CD4-positive, alpha-beta T cell treated with Interleukin-21 for 1 hour (primary cell): ENCODE results near the gene STARD8.
"Not testable (repeated sequence)": the region's sequence is repeated elsewhere in the genome, so short reads cannot be mapped to it uniquely, and the experiment has no call there.

ENCODE experiments used
- DNase-seq: peaks from one replicate; pipeline ENCODE4 v3.0.0-alpha.2; 2020

The STARD8 gene

DNA sequence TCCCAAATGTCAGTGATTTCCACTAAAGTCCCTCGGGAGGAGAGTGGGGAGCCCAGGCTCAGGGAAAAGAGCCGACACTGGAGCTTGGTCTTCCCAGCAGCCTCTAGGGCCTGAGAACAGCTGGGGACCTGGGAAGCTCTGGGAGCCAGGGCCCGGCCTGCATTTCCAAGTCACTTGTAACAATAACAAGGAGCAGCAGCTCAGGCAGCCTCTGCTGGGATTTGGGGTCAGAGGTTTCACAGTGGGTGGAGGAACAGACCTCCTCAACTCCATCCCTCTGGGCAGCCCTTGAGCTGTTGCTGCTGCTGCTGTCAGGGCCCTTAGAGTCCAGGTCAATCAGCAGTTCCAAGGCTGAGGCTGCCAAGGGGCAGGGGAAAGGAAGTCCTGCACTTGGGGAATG is 11.1 kb downstream of the STARD8 start:
- DNase-seq: no peak

DNA sequence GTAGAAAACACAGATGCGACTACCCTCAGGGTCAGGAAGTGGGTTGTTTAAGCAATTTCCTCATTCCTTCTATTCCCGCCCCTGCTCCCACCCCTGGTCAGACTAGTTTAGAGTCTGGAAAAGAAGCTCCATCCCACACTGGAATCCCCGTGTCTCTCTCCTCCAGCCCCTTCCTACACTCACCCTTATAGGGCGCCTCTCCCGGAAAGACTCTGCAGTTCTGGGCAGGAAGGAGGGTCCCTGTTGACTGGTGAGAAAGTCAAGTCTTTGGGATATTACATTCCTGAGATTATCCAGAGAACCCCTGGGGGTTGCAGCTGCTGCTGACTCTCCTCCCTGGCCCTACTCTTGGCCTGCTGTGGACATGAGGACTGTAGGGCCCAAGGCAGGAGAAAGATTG is 11.9 kb downstream of the STARD8 start:
- DNase-seq: no peak

DNA sequence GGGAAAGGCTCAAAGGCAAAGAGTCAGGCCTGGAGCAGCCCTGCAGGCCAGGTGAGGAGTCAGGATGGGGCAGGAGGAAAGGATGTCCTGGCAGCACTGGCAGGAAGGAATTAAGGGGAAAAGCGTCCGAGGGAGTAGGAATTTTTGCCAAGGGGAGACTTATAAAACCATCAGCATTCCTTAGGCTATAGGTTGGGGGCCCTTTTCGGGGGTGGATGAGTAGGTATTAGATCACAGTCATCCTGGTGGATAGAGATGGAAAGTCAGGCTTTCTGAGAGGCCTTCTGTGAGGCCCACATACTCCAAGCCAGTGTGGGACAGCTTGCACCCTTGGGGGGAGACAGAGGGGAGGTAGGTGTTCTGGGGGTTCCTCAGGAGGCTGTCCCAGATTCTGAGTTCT is 12.3 kb downstream of the STARD8 start:
- DNase-seq: no peak

DNA sequence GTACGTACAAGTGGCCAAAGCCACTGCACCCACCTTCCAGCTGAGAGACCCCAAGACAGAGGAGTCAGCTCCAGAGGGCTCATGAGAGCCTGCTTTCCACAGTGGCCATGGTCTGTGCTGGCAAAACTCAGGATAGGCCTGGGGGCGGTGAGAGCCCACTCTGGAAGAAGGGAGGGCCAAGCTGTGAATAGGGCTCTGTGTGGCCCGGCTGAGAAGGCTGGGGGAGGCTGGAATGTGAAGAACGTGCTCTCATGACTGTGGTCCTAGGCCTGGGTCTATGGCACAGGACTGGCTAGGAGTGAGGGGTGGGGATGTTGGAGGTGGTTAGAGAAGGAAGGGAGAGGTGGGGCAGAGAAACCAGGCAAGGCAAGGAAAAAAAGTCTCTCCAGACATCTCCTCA is 13.3 kb downstream of the STARD8 start:
- DNase-seq: no peak

DNA sequence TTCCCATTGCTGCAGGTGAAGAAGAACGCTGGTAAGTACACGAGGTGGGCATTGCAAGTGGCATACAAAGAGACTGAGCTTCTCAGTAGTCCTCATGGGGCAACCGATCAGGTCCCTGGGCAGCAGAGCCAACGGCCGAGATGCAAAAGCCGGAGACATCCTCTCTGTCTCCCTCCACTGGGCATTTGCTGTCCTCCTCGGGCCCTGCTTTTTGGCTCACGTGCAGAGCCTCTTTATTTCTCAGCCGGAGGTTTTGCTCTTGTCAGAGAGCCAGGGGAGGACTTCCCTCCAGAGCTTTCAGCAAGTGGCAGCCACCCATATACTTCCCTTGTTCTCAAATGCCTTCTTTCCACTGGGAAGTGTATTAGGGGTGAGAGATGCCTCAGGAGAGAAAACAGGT is 18.0 kb downstream of the STARD8 start:
- DNase-seq: no peak

DNA sequence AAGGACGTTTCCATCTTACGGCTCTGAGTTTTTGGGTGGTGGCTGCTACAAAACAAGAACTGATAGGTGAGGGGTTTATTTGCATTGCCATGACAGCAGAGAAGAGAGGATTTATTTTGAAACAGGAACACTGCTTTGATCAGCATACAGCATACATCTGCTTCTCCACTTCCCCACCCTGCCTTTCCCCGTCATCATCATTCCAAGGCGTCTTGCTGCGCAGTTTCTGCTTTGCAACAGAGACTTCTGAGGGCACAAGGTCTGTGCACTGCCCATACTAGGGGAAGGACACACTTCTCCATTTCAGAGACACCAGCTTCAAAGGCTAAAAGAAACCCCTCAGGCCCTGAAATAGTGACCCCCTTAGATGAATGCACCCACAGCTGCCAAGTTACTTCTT is 19.1 kb downstream of the STARD8 start:
- peak; percentile 5 for DNase-seq

DNA sequence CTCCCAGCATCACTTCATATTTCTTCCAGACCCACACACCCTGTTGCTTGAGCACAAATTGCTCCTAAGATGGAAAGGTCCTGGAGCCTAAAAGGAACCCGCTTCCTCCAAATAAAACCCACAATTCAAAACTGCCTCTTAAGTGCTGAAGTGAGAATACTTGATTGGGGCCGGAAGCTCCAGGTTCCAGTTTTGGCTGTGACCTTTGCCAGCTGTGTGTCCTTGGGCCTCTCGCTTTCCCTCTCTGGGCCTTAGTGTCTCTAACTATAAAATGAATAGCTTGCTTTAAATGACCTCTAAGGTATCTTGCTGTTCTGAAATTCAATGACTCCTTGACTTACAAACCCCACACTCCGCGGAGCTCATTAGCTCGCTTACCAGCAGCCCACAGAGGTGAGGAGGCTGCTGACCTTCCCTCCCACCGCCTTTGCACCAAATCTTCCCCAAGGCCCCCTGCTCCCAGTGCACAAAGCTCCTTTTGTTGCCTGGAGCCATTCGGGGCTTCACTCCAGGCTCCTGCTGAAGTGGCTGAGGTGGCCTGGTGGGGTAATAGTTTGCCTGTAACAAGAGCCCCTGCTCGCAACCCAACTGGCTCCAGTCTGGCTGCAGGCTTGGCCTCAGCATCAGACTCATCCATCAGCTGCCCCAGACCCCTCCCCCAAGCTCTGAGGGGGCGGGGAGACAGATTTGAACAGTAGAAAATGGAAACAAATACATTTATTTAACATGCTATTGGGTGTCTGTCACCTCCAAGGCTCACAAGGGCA is 21.8 kb downstream of the STARD8 start:
- no peak for DNase-seq

DNA sequence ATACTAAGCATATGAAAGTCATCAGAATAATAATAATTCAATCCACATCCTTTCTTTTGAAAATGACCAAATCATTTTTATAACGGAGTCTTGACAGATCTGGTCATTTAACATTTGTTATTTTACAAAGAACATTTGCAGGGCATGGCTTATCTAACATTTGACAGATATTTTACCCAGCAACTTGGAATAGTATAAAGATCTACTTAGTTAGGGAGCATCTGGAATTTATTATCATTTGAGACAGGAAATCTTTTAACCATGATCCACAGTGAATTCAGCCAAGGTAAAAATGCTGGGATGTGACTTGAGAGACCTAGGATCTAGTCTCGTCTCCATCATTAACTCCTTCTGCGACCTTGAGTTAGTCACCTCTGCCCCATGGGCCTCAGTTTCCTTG is 22.4 kb downstream of the STARD8 start:
- DNase-seq: no peak

DNA sequence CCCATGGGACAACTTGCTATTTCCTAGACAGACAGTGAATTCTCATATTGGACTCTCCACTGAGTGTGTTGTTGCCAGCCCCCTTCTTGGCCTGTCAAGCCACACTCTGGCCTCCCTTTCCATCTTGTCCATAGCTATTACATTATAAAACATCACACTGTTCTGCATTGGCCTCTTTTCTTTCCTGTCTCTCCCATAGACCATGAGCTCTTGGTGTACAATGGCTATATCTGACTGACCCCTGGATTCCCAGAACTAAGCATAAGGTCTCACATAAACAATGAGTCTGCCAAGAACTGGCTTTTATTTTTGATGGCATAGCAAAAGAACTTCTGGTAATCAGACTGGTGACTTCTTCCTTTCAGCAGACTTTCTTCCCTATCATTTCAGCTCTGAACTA is 23.8 kb downstream of the STARD8 start:
- DNase-seq: no peak

DNA sequence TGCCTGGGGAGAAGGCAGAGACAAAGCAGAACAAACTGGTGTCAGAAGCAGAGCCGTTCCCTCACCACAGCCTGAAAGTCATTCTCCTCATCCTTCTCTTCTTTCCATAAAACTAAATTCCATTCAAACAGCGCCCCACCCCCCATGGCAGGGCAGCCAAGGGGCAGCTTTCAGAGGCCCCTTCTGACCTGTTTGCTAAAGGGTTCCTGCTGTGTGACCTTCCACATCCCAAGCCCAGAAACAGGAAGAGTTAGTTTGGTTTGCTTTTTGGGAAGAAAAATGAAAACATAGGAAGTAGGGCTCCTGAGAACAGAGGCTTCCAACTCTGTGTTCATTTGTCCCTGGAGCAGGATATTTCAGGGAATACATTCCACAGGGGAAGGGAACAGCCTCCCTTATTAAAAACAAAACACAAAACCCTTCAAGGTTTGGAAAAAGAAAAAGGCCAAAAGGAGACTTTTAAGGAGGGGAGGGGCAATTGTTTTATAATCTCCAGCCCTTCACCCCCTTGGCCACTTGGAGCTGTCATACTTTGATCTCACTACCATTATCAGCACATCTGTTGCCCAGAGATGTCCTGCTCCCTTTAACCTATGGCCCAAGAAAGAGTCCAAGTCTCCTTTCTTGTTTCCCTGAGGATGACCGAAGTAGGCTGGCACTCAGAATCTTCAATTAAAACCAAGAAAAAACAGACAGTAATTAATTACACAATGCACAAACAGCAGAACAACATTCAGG is 25.3 kb downstream of the STARD8 start:
- DNase-seq: no peak

DNA sequence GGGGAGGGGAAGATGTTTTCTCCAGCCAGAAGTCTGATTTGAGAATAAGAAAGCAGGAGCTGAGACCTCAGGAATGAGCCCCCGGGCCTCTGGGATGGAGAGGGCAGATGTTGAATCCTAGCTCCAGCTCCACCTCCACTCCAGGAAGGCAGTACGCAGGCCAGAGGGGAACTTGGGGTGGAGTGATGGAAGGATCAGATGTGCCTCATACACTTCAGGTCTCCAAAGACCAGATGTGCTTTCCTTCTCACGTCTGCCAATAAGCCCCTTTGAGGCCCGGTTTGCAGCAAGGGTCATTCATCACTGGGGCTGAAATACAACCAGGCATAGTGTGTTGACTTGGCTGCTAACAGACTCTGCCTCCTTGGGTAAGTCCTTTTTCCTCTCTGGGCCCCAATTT is 28.1 kb downstream of the STARD8 start:
- DNase-seq: no peak

DNA sequence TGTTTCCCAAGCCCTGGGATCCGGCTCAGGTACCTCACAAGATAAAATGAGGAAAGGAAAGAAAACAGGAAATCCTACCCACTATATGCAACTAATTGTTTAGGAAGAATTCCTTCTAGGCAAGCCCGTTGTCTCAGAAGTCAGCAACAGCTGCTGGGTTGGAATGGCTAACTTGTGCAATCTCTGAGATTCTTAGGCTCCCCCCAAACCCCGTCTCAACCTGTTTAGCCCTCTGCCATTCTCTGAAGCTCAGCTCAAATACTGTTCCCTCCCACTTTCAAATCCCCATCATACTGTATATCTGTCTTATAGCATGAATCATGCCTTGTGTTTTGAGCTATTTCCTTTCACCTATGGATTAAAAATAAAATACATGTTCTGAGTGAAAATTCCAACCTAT is 28.9 kb downstream of the STARD8 start:
- DNase-seq: no peak

DNA sequence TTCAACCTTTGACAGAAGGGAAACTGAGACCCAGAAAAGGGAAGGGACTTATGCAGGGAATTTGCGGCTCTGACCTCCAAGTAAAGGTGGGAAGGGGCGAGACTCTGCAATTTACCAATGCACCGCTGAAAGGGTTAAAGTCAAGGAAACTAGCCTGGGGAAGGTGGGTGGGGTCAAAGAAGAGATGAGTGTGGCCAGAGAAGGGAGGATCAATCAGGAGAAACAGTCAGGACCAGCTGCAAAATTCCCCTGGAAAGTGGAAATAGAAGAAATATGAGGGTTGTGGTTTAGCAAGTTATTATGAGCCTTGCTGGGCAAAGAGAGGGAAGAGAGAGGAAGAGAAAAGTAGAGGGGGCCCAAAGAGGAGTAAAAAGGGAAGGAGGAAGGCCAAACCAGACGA is 30.5 kb downstream of the STARD8 start:
- DNase-seq: no peak

DNA sequence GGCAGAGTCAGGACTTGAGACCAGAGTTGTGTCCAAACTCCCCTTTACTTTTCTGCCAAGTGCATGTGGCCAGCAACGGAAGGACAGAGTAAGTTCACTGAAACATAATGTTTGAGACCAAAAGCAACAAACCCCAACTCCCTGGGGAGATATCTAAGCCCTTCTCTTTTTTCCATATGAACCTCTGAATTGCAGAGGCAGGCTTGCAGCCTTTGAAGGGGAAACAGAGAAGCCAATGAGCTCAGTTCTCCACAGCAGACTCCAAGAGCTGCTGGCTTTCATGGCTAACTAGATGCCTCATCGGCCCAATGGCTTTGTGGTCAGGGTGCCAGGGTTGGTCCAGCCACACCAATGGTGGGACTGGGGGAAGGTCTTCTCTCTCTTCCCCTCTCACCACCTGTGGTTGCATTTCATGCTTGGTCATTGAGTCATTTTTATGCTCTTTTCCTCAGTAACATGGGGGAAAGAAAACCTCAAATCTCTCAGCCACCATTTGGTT is 34.0 kb downstream of the STARD8 start:
- no peak for DNase-seq

DNA sequence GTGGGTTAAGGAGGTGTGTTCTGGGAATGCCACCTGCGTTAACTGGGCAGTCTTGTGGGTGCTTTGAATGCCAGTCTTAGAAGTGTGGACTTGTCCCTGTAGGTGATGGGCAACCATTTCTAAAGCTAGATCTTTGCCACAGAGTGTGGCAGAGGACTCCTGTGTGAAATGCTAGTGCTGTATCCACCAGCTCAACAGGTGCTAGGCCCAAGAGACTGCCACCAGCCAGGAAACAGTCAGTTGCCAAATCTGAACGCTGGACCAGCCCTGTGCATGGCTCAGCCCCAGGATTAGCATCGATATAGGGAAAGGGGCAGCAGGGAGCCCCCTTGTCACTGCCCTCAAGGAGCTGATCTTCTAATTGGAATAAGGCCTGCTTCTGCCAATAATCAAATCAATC is 35.3 kb downstream of the STARD8 start:
- DNase-seq: no peak

DNA sequence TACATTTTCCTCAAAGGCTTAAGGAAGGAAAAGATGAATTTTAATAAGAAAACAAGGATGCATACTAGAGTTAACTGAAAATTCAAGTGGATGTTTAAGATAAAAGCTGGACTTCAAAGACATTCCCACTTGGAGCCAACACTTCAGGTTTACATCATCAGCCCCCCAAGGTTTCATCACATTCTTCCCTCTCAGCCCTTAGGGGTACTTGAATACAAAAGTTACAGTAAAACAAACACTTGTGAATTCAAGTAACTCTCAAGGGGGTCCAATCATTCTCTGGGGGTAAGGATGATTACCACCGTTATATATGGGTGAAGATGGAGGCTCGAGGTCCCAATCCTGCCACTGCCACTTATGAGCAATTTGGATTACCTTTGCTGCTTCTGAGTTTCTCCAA is 36.1 kb downstream of the STARD8 start:
- no peak for DNase-seq

DNA sequence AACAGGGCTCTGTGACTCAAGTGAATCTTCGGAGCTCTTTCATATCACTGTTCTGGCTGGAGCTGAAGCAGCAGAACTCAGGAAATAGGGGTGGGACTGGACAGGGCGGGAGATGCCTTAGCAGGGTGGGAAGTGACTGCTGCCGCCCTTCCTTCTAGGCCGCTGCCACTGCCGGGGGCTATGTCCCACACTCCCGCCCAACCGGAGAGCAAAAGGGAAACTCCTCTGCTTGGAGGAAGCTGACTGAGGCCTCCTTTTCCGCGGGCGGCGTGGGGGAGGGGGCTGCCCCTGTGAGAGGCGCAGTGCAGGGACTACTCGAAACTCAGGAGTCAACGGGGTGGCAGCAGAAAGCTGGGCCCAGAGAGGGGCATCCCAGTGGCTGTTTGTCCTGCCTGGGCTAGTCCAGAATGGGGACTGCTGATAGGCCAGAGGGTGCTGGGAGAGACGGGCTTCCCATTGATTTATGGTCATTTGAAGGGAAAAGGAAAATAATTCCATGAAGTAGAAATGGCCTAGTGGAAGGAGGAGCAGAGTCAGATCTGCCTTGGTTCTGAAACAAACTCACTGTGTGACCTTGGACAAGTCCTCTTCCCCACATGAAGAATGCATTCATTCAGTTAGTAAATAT is 36.9 kb downstream of the STARD8 start:
- DNase-seq: no peak

DNA sequence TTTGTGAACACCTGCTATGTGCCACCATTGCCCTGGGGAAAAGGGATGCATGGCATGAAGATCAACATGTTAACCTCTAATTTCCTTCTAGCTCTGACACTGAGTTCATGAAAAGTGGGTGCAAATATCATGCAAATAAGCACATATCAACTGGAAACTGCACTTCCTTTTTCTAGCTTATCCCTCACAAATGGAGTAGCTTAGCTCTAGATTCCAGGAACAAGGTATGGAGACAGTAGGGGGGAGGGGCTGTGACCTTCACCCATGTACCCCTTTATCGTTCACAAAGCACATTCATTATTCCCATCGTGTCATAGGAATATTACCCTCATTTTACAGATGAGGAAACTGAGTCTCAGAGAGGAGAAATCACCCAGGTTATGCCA is 37.4 kb downstream of the STARD8 start:
- no peak for DNase-seq

DNA sequence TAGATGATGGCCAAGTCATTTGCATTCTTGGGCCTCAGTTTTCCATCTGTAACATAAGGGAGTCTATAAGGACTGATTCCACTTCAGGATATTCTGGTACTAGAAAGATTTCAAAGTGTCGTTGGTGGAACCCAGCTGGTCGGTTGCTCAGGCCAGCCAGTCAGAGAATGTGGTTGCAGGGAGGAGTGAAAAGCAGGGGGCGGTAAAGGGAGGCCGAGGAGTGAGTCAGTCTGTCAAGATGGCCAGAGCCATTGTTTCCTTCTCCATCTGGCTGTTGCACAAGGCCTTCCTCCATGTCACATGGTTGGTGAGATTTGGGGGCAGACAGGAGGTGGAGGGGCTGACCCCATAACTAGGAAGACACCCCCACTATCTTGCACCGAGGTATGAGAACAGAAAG is 38.2 kb downstream of the STARD8 start:
- no peak for DNase-seq

DNA sequence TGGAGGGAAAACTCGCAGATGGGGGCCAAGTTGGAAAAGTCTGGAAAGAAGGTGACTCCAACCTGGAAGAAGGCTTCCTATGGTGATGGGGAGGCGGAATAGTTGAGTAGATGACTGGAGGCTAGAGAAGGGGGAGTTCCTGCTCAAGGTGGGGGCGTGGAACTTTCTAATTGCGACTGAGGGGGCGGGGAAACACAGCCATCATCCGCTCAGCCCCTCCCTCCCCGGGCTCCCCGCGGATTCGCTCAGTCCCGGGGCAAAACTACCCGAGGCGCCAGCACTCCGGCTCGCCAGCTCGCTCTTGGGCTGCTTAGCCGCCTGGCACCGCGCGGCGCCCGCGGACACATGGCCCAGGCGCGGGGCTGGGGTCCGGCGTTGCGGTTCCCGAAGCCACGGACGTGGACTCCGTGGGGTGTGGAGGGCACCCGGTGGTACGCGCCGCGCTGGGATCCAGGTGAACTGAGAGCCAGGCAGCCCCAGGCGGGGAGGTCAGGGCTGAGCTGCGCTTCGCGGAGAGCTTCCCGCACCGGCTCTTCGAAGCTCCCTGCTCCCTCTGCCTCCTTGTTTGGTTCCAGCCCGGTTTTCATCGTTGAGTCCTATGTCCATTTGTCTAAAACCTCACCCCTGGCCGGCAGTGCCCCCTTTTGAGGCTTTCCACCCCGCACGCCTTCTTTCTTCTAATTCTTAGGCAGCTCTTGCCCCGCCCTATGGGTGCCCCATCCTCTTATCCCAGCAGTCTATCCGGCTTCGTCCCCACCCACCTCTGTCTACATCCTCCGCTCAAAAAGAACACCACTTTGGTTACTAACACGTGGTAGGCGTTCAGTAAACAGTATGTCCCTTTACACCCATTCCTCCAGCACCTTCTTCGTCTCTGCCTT is 38.9 kb downstream of the STARD8 start:
- peak; percentile 13 for DNase-seq

DNA sequence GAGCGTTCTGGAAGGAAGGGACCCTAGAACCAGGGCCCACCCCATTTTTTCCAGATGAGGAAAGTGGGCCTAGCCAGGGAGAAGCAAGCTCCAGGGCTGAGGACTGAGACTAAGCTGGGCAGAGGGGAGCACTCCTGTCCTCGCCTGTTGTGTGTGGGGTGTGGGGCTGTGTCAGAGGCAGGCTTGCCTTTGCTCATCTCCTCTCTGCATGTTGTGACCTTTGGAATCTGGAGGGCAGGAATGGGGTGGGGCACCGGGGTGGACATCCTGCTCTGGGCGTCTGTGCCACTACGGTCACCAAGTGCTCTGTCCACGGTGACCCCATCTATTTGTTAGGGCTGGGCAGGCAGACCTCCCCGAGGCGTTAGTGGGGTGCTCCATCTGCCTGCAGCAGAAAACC is 41.5 kb downstream of the STARD8 start:
- DNase-seq: not testable (repeated sequence)

DNA sequence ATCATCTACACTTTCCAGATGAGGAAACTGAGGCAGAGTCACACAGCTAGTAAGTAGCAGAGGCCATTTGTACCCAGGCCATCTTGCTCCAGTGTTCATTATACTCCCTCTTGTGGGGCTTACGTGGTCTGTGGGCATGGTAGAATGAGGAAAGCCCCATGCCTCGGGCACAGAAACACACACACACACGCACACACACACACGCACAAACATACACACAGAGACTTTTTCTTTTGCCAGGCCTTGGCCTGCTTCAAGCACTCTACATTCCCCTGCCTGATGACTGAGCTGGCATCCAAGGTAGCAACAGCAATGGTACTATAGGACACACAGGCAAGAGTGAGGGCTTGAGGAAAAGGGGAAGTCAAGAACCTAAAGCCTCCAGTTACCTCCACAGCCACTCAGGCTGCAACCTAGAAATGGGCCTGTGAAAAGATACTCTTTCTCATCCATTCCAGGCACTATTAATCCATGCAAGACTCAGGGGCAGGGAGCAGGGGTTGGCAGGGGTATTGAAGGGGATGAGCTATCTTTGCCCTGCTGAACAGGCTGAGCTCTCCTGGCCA is 43.6 kb downstream of the STARD8 start:
- no peak for DNase-seq

DNA sequence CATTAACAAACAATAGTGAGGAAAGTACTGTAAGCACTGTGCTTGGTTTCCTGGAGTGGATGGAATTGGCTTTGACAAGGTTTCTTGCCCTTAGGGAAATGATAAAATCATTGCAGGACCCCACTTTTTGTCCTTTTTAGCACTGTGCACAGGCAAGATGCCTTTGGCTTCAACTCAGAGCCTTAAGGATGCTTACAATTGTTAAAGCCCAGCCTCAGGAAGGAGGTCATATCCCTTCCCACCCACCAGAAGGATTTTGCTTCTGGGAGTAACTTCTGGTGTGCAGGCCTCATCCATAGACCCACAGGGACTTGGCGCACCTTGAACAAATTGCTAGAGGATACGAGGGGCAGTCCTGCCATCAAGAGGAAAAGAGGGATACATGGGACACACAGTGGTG is 44.5 kb downstream of the STARD8 start:
- DNase-seq: no peak
